Neutrophil (primary cell): ENCODE measurements around the gene COL25A1.

Source experiments
- H3K27ac ChIP-seq: fragments of 200-600 bp; sonication (generic); 2 replicates; pipeline ENCODE4 v1.5.1; 2016; ENCODE audit warnings: mild to moderate bottlenecking, moderate library complexity
- H3K27me3 ChIP-seq: fragments of 200-600 bp; sonication (generic); 2 replicates; pipeline ENCODE4 v1.6.0; 2016; ENCODE audit warnings: mild to moderate bottlenecking
- H3K36me3 ChIP-seq: fragments of 200-600 bp; sonication (generic); 2 replicates; pipeline ENCODE4 v1.5.1; 2017
- H3K4me1 ChIP-seq, 2 experiments: fragments of 200-600 bp in 1 of 2; sonication (generic) in 1 of 2; 1 replicate in 1 of 2; 2 replicates in 1 of 2; pipeline versions ENCODE4 v1.5.1 to v1.6.1; 2013 to 2016; ENCODE audit warnings: low read depth in 1 of 2, low read length in 1 of 2, mild to moderate bottlenecking in 1 of 2, moderate library complexity in 1 of 2; ENCODE audit not compliant: control insufficient read depth in 1 of 2, insufficient read depth in 1 of 2
- H3K4me3 ChIP-seq, 2 experiments: fragments of 200-600 bp in 1 of 2; sonication (generic) in 1 of 2; 1 replicate in 1 of 2; 2 replicates in 1 of 2; pipeline ENCODE4 v1.5.1; 2013 to 2016; ENCODE audit warnings: low read depth in 1 of 2, low read length in 1 of 2, mild to moderate bottlenecking in 1 of 2, moderate library complexity in 1 of 2
- H3K9me3 ChIP-seq: fragments of 200-600 bp; sonication (generic); 2 replicates; pipeline ENCODE4 v1.5.1; 2016
- TF ChIP-seq, protein P1 (sequence below): fragments of 200-600 bp; sonication (generic); IDR thresholded peaks from 2 replicates; pipeline ENCODE4 v1.5.1; 2016; ENCODE audit warnings: antibody characterized with exemption

COL25A1 gene

DNA sequence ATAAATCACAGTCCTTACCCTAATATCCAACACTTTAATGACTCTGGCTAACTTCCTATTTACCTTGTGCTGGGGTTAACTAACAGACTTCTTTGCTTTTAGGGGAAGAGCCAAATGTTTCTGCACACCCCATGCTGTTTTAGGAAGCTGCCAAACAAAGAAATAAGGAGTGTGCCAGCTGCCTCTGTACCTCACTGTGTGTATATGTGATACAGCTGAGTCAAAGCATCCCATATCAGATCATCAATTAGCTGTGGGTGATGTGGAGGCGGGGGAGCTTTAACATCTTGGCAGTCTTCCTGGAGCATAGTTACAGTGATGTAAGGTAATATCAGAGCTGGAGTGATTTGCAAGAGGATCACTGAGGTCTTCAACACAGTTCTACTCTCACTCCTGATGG lies 95.4 kb downstream of the COL25A1 start:
- Histone ChIP-seq H3K4me1 (no peaks in the 10 kb centered on the region), H3K9me3 (no peaks in the 10 kb centered on the region), H3K4me3 (no peak overlapping the region), H3K27ac (no peak overlapping the region), H3K27me3 (no peaks in the 10 kb centered on the region), H3K36me3 (no peaks in the 10 kb centered on the region)
- TF ChIP-seq, protein P1, sequence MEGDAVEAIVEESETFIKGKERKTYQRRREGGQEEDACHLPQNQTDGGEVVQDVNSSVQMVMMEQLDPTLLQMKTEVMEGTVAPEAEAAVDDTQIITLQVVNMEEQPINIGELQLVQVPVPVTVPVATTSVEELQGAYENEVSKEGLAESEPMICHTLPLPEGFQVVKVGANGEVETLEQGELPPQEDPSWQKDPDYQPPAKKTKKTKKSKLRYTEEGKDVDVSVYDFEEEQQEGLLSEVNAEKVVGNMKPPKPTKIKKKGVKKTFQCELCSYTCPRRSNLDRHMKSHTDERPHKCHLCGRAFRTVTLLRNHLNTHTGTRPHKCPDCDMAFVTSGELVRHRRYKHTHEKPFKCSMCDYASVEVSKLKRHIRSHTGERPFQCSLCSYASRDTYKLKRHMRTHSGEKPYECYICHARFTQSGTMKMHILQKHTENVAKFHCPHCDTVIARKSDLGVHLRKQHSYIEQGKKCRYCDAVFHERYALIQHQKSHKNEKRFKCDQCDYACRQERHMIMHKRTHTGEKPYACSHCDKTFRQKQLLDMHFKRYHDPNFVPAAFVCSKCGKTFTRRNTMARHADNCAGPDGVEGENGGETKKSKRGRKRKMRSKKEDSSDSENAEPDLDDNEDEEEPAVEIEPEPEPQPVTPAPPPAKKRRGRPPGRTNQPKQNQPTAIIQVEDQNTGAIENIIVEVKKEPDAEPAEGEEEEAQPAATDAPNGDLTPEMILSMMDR = no peak

DNA sequence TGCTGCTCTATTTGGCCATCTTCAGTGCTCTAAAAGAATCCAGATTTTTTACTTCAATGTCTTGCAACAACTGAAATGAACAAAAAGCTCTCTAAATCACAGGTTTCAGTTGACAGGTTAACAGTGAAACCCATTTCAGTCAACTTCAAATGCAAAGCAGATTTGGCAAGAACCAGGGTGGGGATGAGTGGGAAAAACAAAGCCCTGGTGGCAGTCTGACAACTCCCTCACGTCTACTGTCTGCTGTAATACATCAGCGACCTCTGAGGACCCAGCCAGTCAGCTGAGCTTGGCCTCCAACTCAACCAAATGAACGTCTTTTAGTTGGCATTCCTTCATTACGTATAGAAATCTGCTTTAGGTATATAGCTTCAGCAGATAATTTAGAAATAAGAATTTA lies 95.8 kb downstream of the COL25A1 start:
- Histone ChIP-seq H3K9me3 (no peaks in the 10 kb centered on the region), H3K27me3 (no peaks in the 10 kb centered on the region), H3K36me3 (no peaks in the 10 kb centered on the region), H3K4me1 (no peaks in the 10 kb centered on the region), H3K4me3 (no peak overlapping the region), H3K27ac (no peak overlapping the region)
- TF ChIP-seq, protein P1 = no peak

DNA sequence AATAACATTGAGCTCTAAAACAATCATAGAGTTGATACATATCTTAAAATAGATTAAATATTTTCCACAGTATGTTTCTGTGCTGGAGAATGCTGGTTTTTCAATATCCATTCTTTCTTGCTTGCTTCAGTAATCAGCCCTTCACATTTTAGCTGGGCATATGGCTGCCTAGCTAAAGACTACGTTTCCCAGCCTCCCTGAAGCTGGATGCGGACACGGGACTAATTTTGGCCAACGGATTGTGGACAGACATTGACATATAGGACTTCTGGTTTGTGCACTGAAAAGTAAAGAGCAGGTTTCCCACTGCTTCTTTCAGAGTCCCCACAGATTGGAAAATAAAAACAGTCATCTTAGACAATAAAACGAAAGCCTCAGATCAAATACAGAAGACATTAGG lies 97.3 kb downstream of the COL25A1 start:
- H3K36me3 ChIP-seq = no peaks in the 10 kb centered on the region
- no peaks in the 10 kb centered on the region for H3K4me1 ChIP-seq
- no peak overlapping the region for H3K27ac ChIP-seq
- H3K9me3 ChIP-seq = no peaks in the 10 kb centered on the region
- no peak overlapping the region for H3K4me3 ChIP-seq
- no peaks in the 10 kb centered on the region for H3K27me3 ChIP-seq
- TF ChIP-seq, protein P1 = no peak

DNA sequence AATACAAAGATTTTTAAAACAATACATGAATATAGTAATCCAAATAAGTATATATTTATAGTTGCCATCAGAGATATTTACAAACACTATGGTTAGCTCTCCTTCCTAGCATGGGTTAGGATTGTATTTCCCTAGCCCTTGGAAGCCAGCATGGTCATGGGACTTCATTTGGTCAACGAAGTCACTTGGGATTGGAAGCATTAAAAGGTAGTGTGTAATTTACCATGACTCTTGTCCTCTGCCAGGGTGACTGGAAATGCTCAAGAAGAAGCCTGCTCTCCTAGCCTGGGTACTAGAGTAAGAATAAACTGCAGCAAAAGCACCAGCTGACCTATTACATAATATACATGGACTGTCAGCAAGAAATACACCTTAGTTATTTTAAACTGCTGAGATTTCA lies 102.9 kb downstream of the COL25A1 start:
- H3K4me1 ChIP-seq = no peaks in the 10 kb centered on the region
- H3K27ac ChIP-seq = no peak overlapping the region
- H3K36me3 ChIP-seq = no peaks in the 10 kb centered on the region
- H3K4me3 ChIP-seq = no peak overlapping the region
- TF ChIP-seq, protein P1 = no peak
- H3K9me3 ChIP-seq = no peaks in the 10 kb centered on the region
- H3K27me3 ChIP-seq = no peaks in the 10 kb centered on the region

DNA sequence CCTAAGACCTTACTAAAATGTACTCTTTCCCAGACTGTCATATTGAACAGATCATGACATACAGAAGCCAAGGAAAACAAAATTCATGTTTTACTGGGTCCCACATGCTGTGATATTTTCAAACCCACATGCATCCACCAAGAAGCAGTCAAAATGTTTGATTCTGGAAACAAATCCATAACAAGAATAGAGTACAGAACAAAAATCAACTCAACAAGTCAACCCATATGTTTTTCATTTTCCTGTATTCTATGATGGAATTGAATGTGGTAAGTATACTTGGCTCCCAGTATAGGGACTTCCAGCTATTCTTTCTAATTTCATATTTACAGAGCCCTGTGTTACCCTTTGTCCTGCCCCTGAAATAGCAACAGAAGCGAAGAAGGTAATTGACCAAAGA lies 106.8 kb downstream of the COL25A1 start:
- Histone ChIP-seq H3K27ac (no peak overlapping the region), H3K27me3 (no peaks in the 10 kb centered on the region), H3K4me3 (no peak overlapping the region), H3K36me3 (no peaks in the 10 kb centered on the region), H3K4me1 (no peaks in the 10 kb centered on the region), H3K9me3 (no peaks in the 10 kb centered on the region)
- TF ChIP-seq, protein P1 = no peak

DNA sequence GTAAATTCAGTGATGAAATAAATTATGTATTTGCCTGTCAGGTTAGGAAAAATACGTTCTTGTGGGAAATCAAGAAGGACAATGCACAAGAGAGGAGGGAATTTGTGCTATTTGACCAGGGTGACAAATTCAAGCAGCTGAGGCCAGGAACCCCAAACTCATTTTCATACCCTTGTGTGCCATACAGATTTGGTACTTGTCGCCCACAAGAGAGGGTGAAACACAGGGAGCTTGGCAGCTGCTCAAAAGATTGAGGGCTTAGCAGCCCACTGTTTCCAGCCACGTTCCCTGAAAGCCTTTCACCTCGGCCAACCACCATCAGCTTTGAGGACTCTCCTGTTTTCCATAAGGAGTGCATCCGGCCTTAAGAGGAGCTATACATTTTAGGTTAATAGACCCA lies 111.2 kb downstream of the COL25A1 start:
- Histone ChIP-seq H3K4me1 (no peaks in the 10 kb centered on the region), H3K4me3 (no peak overlapping the region), H3K27ac (no peak overlapping the region), H3K27me3 (no peaks in the 10 kb centered on the region), H3K36me3 (no peaks in the 10 kb centered on the region), H3K9me3 (no peaks in the 10 kb centered on the region)
- TF ChIP-seq, protein P1 = no peak
